Lower lobe of right lung (tissue), 2 donors: ENCODE data around the gene CLEC5A. TPM values are rescaled to one million over a fixed set of nuclear protein-coding genes. Genes with fewer than 3 reads are reported as not detected.

Source experiments
- ATAC-seq, 2 donors: fragments of 200-7000 bp; cut with Tn5 transposase; one replicate each; pipeline ENCODE4 v1.9.1; 2020 to 2022; ENCODE audit warnings: mild to moderate bottlenecking in 2 of 2, moderate library complexity in 2 of 2
- DNase-seq: peaks from one replicate; pipeline ENCODE4 v3.0.0-alpha.2; 2020
- H3K27ac ChIP-seq: fragments of 200-600 bp; one replicate; pipeline ENCODE4 v1.8.0; 2022
- H3K27me3 ChIP-seq: fragments of 200-600 bp; one replicate; pipeline ENCODE4 v1.8.0; 2022; ENCODE audit warnings: low read depth
- H3K36me3 ChIP-seq: fragments of 200-600 bp; one replicate; pipeline ENCODE4 v1.8.0; 2022; ENCODE audit warnings: mild to moderate bottlenecking
- H3K4me1 ChIP-seq: fragments of 200-600 bp; one replicate; pipeline ENCODE4 v1.8.0; 2022
- H3K4me3 ChIP-seq: fragments of 200-600 bp; one replicate; pipeline ENCODE4 v1.8.0; 2022; ENCODE audit warnings: mild to moderate bottlenecking
- H3K9me3 ChIP-seq: fragments of 200-600 bp; one replicate; pipeline ENCODE4 v1.8.0; 2022
- CTCF ChIP-seq: fragments of 200-600 bp; IDR thresholded peaks from one replicate; pipeline ENCODE4 v1.8.0; 2022; ENCODE audit warnings: antibody characterized with exemption, mild to moderate bottlenecking
- intact Hi-C: fragments of 100-400 bp; cut with DNase I; formaldehyde crosslinking; loops from one replicate; pipeline ENCODE4 v1.11.0; 2022
- total RNA-seq: library from RNA; stranded (reverse); fragmentation: NEBNext Ultra II Directional; extraction: Animal tissue kit (Norgen Biotek cat#: 25700); gene quantifications from one replicate; pipeline ENCODE4 v1.2.1, GENCODE V29; 2021
- donor health status: DM: no; HTN: yes; CAD: no; lungs with severe emphysema.

CLEC5A gene
- total RNA-seq, 1 donor from 2014 or later: 7.5 TPM

GRCh38 chr7:141949021-141949420 lies 2.2 kb upstream of the CLEC5A start:
- intact Hi-C loops: no loop called here
- no peaks in the 10 kb centered on the region for H3K36me3 ChIP-seq
- H3K27me3 ChIP-seq: no peaks in the 10 kb centered on the region
- DNase-seq (no peak), ATAC-seq (no peak)
- H3K27ac ChIP-seq: no peak overlapping the region
- no peaks in the 10 kb centered on the region for H3K4me1 ChIP-seq
- TF ChIP-seq CTCF: no peak
- no peak overlapping the region for H3K4me3 ChIP-seq
- no peaks in the 10 kb centered on the region for H3K9me3 ChIP-seq

- no peaks in the 10 kb centered on the region for H3K4me1 ChIP-seq
- H3K36me3 ChIP-seq: no peaks in the 10 kb centered on the region
- ATAC-seq: peak; percentile 83
- no peak overlapping the region for H3K27ac ChIP-seq
- no peak for DNase-seq
- no peak for TF ChIP-seq CTCF
- intact Hi-C loops: no loop called here
- H3K4me3 ChIP-seq: no peak overlapping the region
- no peaks in the 10 kb centered on the region for H3K27me3 ChIP-seq
- H3K9me3 ChIP-seq: peaks cover 9% of the 10 kb centered on the region
These were observed 1.4 kb downstream of the CLEC5A start for GRCh38 chr7:141945356-141945755.

GRCh38 chr7:141944811-141945210 lies 2.0 kb downstream of the CLEC5A start:
- TF ChIP-seq CTCF: no peak
- Histone ChIP-seq H3K4me3 (no peak overlapping the region), H3K27me3 (no peaks in the 10 kb centered on the region), H3K9me3 (peaks cover 9% of the 10 kb centered on the region), H3K4me1 (no peaks in the 10 kb centered on the region), H3K36me3 (no peaks in the 10 kb centered on the region), H3K27ac (no peak overlapping the region)
- intact Hi-C loops: no loop called here
- ATAC-seq: peak; percentile 39 to 67
- no peak for DNase-seq

- intact Hi-C loops: no loop called here
- Histone ChIP-seq H3K4me3 (no peak overlapping the region), H3K27me3 (no peaks in the 10 kb centered on the region), H3K36me3 (no peaks in the 10 kb centered on the region), H3K9me3 (peaks cover 9% of the 10 kb centered on the region), H3K4me1 (no peaks in the 10 kb centered on the region), H3K27ac (no peak overlapping the region)
- ATAC-seq: no peak
- no peak for TF ChIP-seq CTCF
- no peak for DNase-seq
These were observed 2.9 kb downstream of the CLEC5A start for GRCh38 chr7:141943846-141944245.

- no peak for ATAC-seq
- no peak overlapping the region for H3K4me3 ChIP-seq
- no peak for DNase-seq
- H3K27ac ChIP-seq: no peak overlapping the region
- no peaks in the 10 kb centered on the region for H3K27me3 ChIP-seq
- H3K4me1 ChIP-seq: no peaks in the 10 kb centered on the region
- no peak for TF ChIP-seq CTCF
- intact Hi-C loops: no loop called here
- H3K36me3 ChIP-seq: no peaks in the 10 kb centered on the region
- peaks cover 9% of the 10 kb centered on the region for H3K9me3 ChIP-seq
These were observed 5.7 kb downstream of the CLEC5A start for GRCh38 chr7:141941075-141941474.

DNA sequence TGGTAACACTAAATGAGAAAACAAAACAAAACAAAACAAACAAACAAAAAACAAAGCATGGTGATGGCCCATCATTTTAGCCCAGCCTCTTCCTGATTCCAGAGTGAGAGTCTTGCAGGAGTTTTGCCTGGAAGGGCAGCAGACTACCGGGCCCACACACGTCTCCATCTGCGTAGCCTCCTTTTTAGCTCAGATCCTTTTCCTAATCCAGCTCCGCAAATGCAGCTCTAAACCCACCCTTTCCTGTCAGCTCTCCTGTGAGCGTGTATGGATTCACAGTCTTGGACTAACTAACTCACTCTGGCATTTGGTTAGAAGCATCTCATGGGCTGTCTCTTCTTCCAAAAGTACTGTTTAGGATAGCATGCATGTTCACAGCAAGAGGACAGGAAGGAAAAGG lies 16.6 kb downstream of the CLEC5A start:
- no peak for ATAC-seq
- no peak overlapping the region for H3K27ac ChIP-seq
- H3K9me3 ChIP-seq: no peaks in the 10 kb centered on the region
- no peak for DNase-seq
- no peaks in the 10 kb centered on the region for H3K36me3 ChIP-seq
- no peaks in the 10 kb centered on the region for H3K27me3 ChIP-seq
- TF ChIP-seq CTCF: no peak
- no peaks in the 10 kb centered on the region for H3K4me1 ChIP-seq
- intact Hi-C loops: no loop called here
- no peak overlapping the region for H3K4me3 ChIP-seq
